Body of pancreas (tissue), 4 donors: ENCODE measurements around the gene SLC12A2. TPM values are rescaled to one million over a fixed set of nuclear protein-coding genes. Genes with fewer than 3 reads are reported as not detected.

ENCODE experiments used
- ATAC-seq: fragments of 150-250 bp; one replicate; pipeline ENCODE4 v1.9.1; 2016
- DNase-seq, 4 donors: peaks; one replicate each; pipeline ENCODE4 v3.0.0-alpha.2; 2019
- H3K27ac ChIP-seq, 4 donors: fragments of 200-600 bp; sonication (generic); 1 replicate in 3 of 4; 2 replicates in 1 of 4; pipeline versions ENCODE4 v1.5.1 to v1.6.1; 2016 to 2019; ENCODE audit warnings: mild to moderate bottlenecking in 1 of 4, mixed read lengths in 1 of 4, moderate library complexity in 1 of 4
- H3K27me3 ChIP-seq, 2 donors: fragments of 200-600 bp; sonication (generic); one replicate each; pipeline ENCODE4 v1.6.0; 2016; ENCODE audit warnings: mild to moderate bottlenecking in 1 of 2
- H3K36me3 ChIP-seq, 2 donors: fragments of 200-600 bp; sonication (generic); replicated peaks in 1 of 2; 2 replicates each; pipeline ENCODE4 v1.5.1; 2016; ENCODE audit warnings: low read depth in 2 of 2; ENCODE audit not compliant: insufficient read depth in 1 of 2
- H3K4me1 ChIP-seq: fragments of 200-600 bp; sonication (generic); one replicate; pipeline ENCODE4 v1.6.0; 2016
- H3K4me3 ChIP-seq, 2 donors: fragments of 200-600 bp; sonication (generic); 1 replicate in 1 of 2; 2 replicates in 1 of 2; pipeline ENCODE4 v1.5.1; 2016 to 2019
- H3K9me3 ChIP-seq, 3 donors: fragments of 200-600 bp; sonication (generic); 1 replicate in 2 of 3; 2 replicates in 1 of 3; pipeline ENCODE4 v1.5.1; 2016
- CTCF ChIP-seq, 7 experiments: fragments of 450-650 bp in 4 of 7; fragments of 200-600 bp in 3 of 7; sonication (generic) in 3 of 7; IDR thresholded peaks; one replicate each; pipeline ENCODE4 v1.5.1; 2016 to 2019; ENCODE audit warnings: antibody characterized with exemption in 7 of 7
- POLR2A ChIP-seq, 3 donors: fragments of 450-650 bp; IDR thresholded peaks; one replicate each; pipeline ENCODE4 v1.6.1; 2016; ENCODE audit warnings: antibody characterized with exemption in 3 of 3, mild to moderate bottlenecking in 2 of 3
- WGBS, 2 donors: methylation state at CpG; one replicate each; pipeline ENCODE4 v1.1.5; 2017; 5-methylcytosine and 5-hydroxymethylcytosine counted together
- intact Hi-C: fragments of 100-400 bp; cut with DNase I; formaldehyde crosslinking; loops from one replicate; pipeline ENCODE4 v1.15.1; 2023
- total RNA-seq, 2 donors: library from RNA; depleted of rRNA; stranded (reverse); fragments of >200 nt; gene quantifications; one replicate each; pipeline ENCODE4 v1.1.0, GENCODE V29; 2016

Gene SLC12A2
- total RNA-seq, 2 donors from 2014 or later: 26.7 to 28.0 TPM

DNA sequence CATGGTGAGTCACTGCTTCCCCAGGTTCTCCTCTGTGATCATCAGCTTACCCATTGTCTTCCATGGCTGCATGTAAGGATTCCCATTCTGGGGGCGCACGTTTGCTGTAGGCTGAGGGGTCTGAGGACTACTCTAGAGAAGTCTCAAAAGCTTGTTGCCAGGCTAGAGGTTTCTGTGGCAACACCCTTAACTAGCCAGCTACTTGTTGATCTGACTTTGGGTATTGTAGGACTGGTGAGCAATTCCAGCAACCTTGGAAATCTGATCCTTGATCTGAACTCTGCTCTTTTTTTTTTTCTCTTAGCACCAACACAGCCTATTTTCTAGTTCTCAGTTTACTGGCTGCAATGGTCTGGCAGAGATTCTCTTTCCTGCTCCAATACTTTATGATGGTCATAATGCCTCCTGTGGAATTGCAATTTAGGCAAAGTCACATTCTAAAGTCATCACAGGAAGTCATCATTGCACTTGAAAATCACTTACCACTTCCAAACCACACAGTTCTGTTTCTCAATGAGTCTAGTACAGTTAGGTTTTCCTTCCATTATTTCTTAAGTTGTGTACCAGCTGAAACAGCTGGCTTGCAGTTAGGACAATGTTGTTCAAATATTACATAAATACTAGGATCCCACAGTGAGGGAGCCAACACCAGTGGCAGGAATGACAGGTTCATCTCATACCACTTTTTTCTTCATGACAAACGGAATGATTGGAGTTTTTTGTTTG, 110.3 kb downstream of the SLC12A2 start:
- H3K9me3 ChIP-seq: no peaks in the 10 kb centered on the region
- peaks cover under 1% of the 10 kb centered on the region for H3K4me1 ChIP-seq
- TF ChIP-seq POLR2A (IDR thresholded peaks at IDR 0.05) (no peak), CTCF (IDR thresholded peaks at IDR 0.05) (no peak)
- WGBS, 2 donors: 92% methylated on average over 3 of the region's 3 CpGs
- H3K4me3 ChIP-seq: no peak overlapping the region
- no peak for ATAC-seq
- H3K27ac ChIP-seq: no peak overlapping the region
- intact Hi-C loops: no loop called here
- no peaks in the 10 kb centered on the region for H3K27me3 ChIP-seq
- no peaks in the 10 kb centered on the region for H3K36me3 ChIP-seq
- no peak for DNase-seq

- ATAC-seq (no peak), DNase-seq (no peak)
- no peak overlapping the region for H3K27ac ChIP-seq
- 92 to 96% methylated on average over 1 of the region's 1 CpG for WGBS, 2 donors
- H3K4me1 ChIP-seq: peaks cover 10% of the 10 kb centered on the region
- intact Hi-C loops: no loop called here
- H3K9me3 ChIP-seq: no peaks in the 10 kb centered on the region
- no peak for TF ChIP-seq CTCF (IDR thresholded peaks at IDR 0.05)
- no peak for TF ChIP-seq POLR2A (IDR thresholded peaks at IDR 0.05)
- H3K27me3 ChIP-seq: no peaks in the 10 kb centered on the region
- H3K4me3 ChIP-seq: no peak overlapping the region
- H3K36me3 ChIP-seq: no peaks in the 10 kb centered on the region
Measured at GRCh38 chr5:128195316-128195715, 111.8 kb downstream of the SLC12A2 start.

GRCh38 chr5:128196080-128196479, 112.5 kb downstream of the SLC12A2 start:
- H3K4me1 ChIP-seq: peaks cover 18% of the 10 kb centered on the region
- intact Hi-C loops: no loop called here
- H3K36me3 ChIP-seq: no peaks in the 10 kb centered on the region
- 79 to 90% methylated on average over 2 of the region's 2 CpGs for WGBS, 2 donors
- no peak overlapping the region for H3K27ac ChIP-seq
- H3K27me3 ChIP-seq: no peaks in the 10 kb centered on the region
- no peak overlapping the region for H3K4me3 ChIP-seq
- ATAC-seq: no peak
- TF ChIP-seq CTCF (IDR thresholded peaks at IDR 0.05) (no peak), POLR2A (IDR thresholded peaks at IDR 0.05) (no peak)
- H3K9me3 ChIP-seq: no peaks in the 10 kb centered on the region
- no peak for DNase-seq

- Histone ChIP-seq H3K9me3 (no peaks in the 10 kb centered on the region), H3K27me3 (no peaks in the 10 kb centered on the region), H3K4me3 (no peak overlapping the region), H3K36me3 (no peaks in the 10 kb centered on the region), H3K4me1 (peaks cover 25% of the 10 kb centered on the region), H3K27ac (no peak overlapping the region)
- intact Hi-C loops: no loop called here
- no peak for DNase-seq
- TF ChIP-seq CTCF (IDR thresholded peaks at IDR 0.05) (no peak), POLR2A (IDR thresholded peaks at IDR 0.05) (no peak)
- ATAC-seq: no peak
- WGBS, 2 donors: 72 to 91% methylated on average over 3 of the region's 3 CpGs
Measured at GRCh38 chr5:128196791-128197190, 113.2 kb downstream of the SLC12A2 start.
